Transverse colon (tissue), 4 donors: ENCODE data around the gene POR. TPM values are rescaled to one million over a fixed set of nuclear protein-coding genes. Genes with fewer than 3 reads are reported as not detected.

Experiments used
- DNase-seq: peaks from one replicate; pipeline ENCODE4 v3.0.0-alpha.2; 2019
- H3K27ac ChIP-seq, 4 donors: fragments of 200-600 bp; sonication (generic); 2 replicates each; pipeline ENCODE4 v1.5.1; 2016 to 2018; ENCODE audit warnings: inconsistent platforms in 4 of 4
- H3K27me3 ChIP-seq: fragments of 200-600 bp; sonication (generic); 2 replicates; pipeline ENCODE4 v1.5.1; 2017; ENCODE audit warnings: inconsistent platforms
- H3K36me3 ChIP-seq, 4 donors: fragments of 200-600 bp; sonication (generic); 2 replicates each; pipeline ENCODE4 v1.5.1; 2017 to 2019; ENCODE audit warnings: inconsistent platforms in 4 of 4
- H3K4me1 ChIP-seq, 4 donors: fragments of 200-600 bp; sonication (generic); 2 replicates each; pipeline ENCODE4 v1.5.1; 2017 to 2020; ENCODE audit warnings: inconsistent platforms in 4 of 4
- H3K4me3 ChIP-seq, 4 donors: fragments of 200-600 bp; sonication (generic); 1 replicate in 1 of 4; 2 replicates in 3 of 4; pipeline versions ENCODE4 v1.5.1 to v1.6.1; 2017 to 2019; ENCODE audit warnings: inconsistent platforms in 4 of 4
- H3K9me3 ChIP-seq, 2 donors: fragments of 200-600 bp; sonication (generic); 2 replicates each; pipeline ENCODE4 v1.5.1; 2017 to 2019; ENCODE audit warnings: inconsistent platforms in 2 of 2
- CTCF ChIP-seq, 5 experiments: fragments of 200-600 bp in 3 of 5; fragments of 450-650 bp in 2 of 5; sonication (generic) in 3 of 5; IDR thresholded peaks; 1 replicate in 2 of 5; 2 replicates in 3 of 5; pipeline ENCODE4 v1.5.1; 2016 to 2017; ENCODE audit warnings: antibody characterized with exemption in 5 of 5, inconsistent platforms in 3 of 5, mild to moderate bottlenecking in 2 of 5, moderate library complexity in 1 of 5
- EP300 ChIP-seq: sonication (generic); formaldehyde crosslinking; IDR thresholded peaks from one replicate; pipeline ENCODE4 v1.6.1; 2017; ENCODE audit warnings: antibody characterized with exemption, low read depth
- POLR2A ChIP-seq: fragments of 450-650 bp; IDR thresholded peaks from one replicate; pipeline ENCODE4 v1.6.1; 2016; ENCODE audit warnings: antibody characterized with exemption, mild to moderate bottlenecking, moderate library complexity
- POLR2AphosphoS5 ChIP-seq, 3 donors: sonication (generic); formaldehyde crosslinking; IDR thresholded peaks; one replicate each; pipeline ENCODE4 v1.6.1; 2016; ENCODE audit warnings: antibody characterized with exemption in 3 of 3
- whole genome bisulfite sequencing, 2 donors: methylation state at CpG; one replicate each; pipeline ENCODE4 v1.1.5; 2018; ENCODE audit warnings: low coverage in 1 of 2; 5-methylcytosine and 5-hydroxymethylcytosine counted together
- in situ Hi-C, 4 donors: fragments of 200-750 bp; cut with MboI; loops; one replicate each; pipeline versions ENCODE4 v1.15.0 to v1.15.1; 2017; ENCODE audit warnings: low sequenced_read_pairs in 3 of 4, low pct_ligation_motif_present in 1 of 4, low pct_unique_long_range_greater_than_20kb in 1 of 4
- intact Hi-C: fragments of 100-400 bp; cut with DNase I; formaldehyde crosslinking; loops from one replicate; pipeline ENCODE4 v1.15.1; 2023; ENCODE audit warnings: low total_unique reads
- total RNA-seq, 4 donors: library from RNA; depleted of rRNA; stranded (reverse); fragments of >200 nt; gene quantifications; one replicate each; pipeline ENCODE4 v1.1.0, GENCODE V29; 2016

Gene POR
- 100 to 1,000 TPM in 3 of 4 donors, 10 to 100 TPM in 1; 95.9 to 200 (median 149) TPM for total RNA-seq

- Histone ChIP-seq H3K27ac (peak within 1 kb of the TSS; percentile 87 to 96 (median 94)), H3K4me3 (peak within 1 kb of the TSS; percentile 64 to 100 (median 86)), H3K9me3 (no peaks in the 10 kb centered on the region), H3K27me3 (no peaks in the 10 kb centered on the region), H3K36me3 (no peaks in the 10 kb centered on the region), H3K4me1 (peaks cover 6 to 29% (median 19%) of the 10 kb centered on the region in 4 donors)
- DNase-seq: peak; percentile 97
- WGBS, 2 donors: 0% methylated on average over 40 of the region's 82 CpGs; no CpG with 5 or more reads in 1 of the 2 donors
- in situ Hi-C loops: loop anchor here in 1 of 4 donors (10.0 kb wide), 1 partner anchor 80 kb away; the partner anchor contains the start of gene TMEM120A
- intact Hi-C loops: loop anchor here (5.0 to 10.0 kb wide), 3 partner anchors 38 to 80 kb away; partner anchors contain the start of genes RHBDD2 and TMEM120A
- no peak for TF ChIP-seq EP300
- peak; percentile 99 to 100 (median 100) for TF ChIP-seq POLR2AphosphoS5 (IDR thresholded peaks at IDR 0.05)
- peak in 2 of 5 experiments; percentile 10 to 12 for TF ChIP-seq CTCF (IDR thresholded peaks at IDR 0.05)
- TF ChIP-seq POLR2A: peak; percentile 99
Measured at GRCh38 chr7:75914655-75915415, at the start of gene POR. TSS of gene POR (plus strand) at chr7:75915155. CDS start at chr7:75954002, 38,847 bp downstream.

- TF ChIP-seq POLR2A: no peak
- TF ChIP-seq EP300: no peak
- no peak for TF ChIP-seq POLR2AphosphoS5 (IDR thresholded peaks at IDR 0.05)
- TF ChIP-seq CTCF (IDR thresholded peaks at IDR 0.05): no peak
- peaks cover 0 to 8% (median 0%) of the 10 kb centered on the region in 4 donors for H3K4me1 ChIP-seq
- no peaks in the 10 kb centered on the region for H3K27me3 ChIP-seq
- WGBS, 2 donors: 54 to 63% methylated on average over 2 to 5 of the region's 5 CpGs
- no peak overlapping the region for H3K4me3 ChIP-seq
- intact Hi-C loops (loop anchor here (2.0 kb wide), 1 partner anchor 155 kb away; no protein-coding TSS in a partner anchor), in situ Hi-C loops (loop anchor here in 3 of 4 donors (5.0 to 10.0 kb wide), 2 partner anchors 156 to 159 kb away; no protein-coding TSS in a partner anchor)
- no peaks in the 10 kb centered on the region for H3K36me3 ChIP-seq
- no peaks in the 10 kb centered on the region for H3K9me3 ChIP-seq
- DNase-seq: no peak
- no peak overlapping the region for H3K27ac ChIP-seq
Measured at GRCh38 chr7:75866114-75866488, 48.9 kb upstream of the POR start.

GRCh38 chr7:75866489-75867389 lies 48.2 kb upstream of the POR start:
- Histone ChIP-seq H3K9me3 (no peaks in the 10 kb centered on the region), H3K4me1 (peaks cover 0 to 9% (median 0%) of the 10 kb centered on the region in 4 donors), H3K27me3 (no peaks in the 10 kb centered on the region), H3K36me3 (no peaks in the 10 kb centered on the region), H3K27ac (no peak overlapping the region), H3K4me3 (no peak overlapping the region)
- in situ Hi-C loops (loop anchor here in 3 of 4 donors (5.0 to 10.0 kb wide), 2 partner anchors 156 to 158 kb away; no protein-coding TSS in a partner anchor), intact Hi-C loops (loop anchor here (2.0 kb wide), 1 partner anchor 154 kb away; no protein-coding TSS in a partner anchor)
- 0 to 47% methylated on average over 5 to 19 of the region's 19 CpGs for WGBS, 2 donors
- no peak for TF ChIP-seq POLR2A
- peak; percentile 87 to 95 (median 91) for TF ChIP-seq CTCF (IDR thresholded peaks at IDR 0.05)
- peak; percentile 54 for DNase-seq
